K562 (cell line): ENCODE measurements around the gene TCEAL6. TPM values are rescaled to one million over a fixed set of nuclear protein-coding genes. Genes with fewer than 3 reads are reported as not detected.

Experiments
- HINFP ChIP-seq: fragments of 450-650 bp; conservative IDR thresholded peaks from 2 replicates; pipeline ENCODE4 v1.6.1; 2016; ENCODE audit warnings: missing genetic modification characterization, low read depth, mild to moderate bottlenecking, control low read depth, missing compliant biosample characterization
- KAT7 ChIP-seq: sonication (generic); formaldehyde crosslinking; IDR thresholded peaks from 2 replicates; pipeline ENCODE4 v1.8.0; 2022; ENCODE audit warnings: missing genetic modification reagents, mild to moderate bottlenecking, borderline replicate concordance
- NELFE ChIP-seq: IDR thresholded peaks from 2 replicates; pipeline ENCODE4 v1.6.1; 2011; ENCODE audit warnings: mild to moderate bottlenecking; ENCODE audit not compliant: insufficient read depth, insufficient read length
- POLR2G ChIP-seq: fragments of 200-400 bp; formaldehyde crosslinking; IDR thresholded peaks from 2 replicates; pipeline ENCODE4 v1.6.1; 2017; ENCODE audit warnings: low read depth, mild to moderate bottlenecking, antibody characterized with exemption, low read length, moderate library complexity
- RBM25 ChIP-seq: fragments of 200-400 bp; formaldehyde crosslinking; IDR thresholded peaks from 2 replicates; pipeline ENCODE4 v1.6.1; 2018; ENCODE audit warnings: low read length, low read depth, moderate library complexity; ENCODE audit not compliant: severe bottlenecking
- SNAPC5 ChIP-seq: fragments of 250-450 bp; sonication (Bioruptor Pico); IDR thresholded peaks from 2 replicates; pipeline ENCODE4 v1.8.0; 2021; ENCODE audit warnings: moderate library complexity, mild to moderate bottlenecking, inconsistent platforms
- ZBTB49 ChIP-seq: sonication (generic); formaldehyde crosslinking; IDR thresholded peaks from 2 replicates; pipeline ENCODE4 v1.8.0; 2022; ENCODE audit warnings: missing genetic modification reagents, mild to moderate bottlenecking, borderline replicate concordance
- ZFPM2 ChIP-seq: fragments of 250-450 bp; sonication (Bioruptor Pico); IDR thresholded peaks from 2 replicates; pipeline ENCODE4 v1.5.1; 2022; ENCODE audit warnings: mild to moderate bottlenecking
- polyA plus RNA-seq, 8 experiments: library from polyadenylated mRNA; depleted of rRNA in 4 of 8; stranded (reverse) in 5 of 8; unstranded in 3 of 8; fragments of >200 nt; fragmentation: Nextera tagmentation in 2 of 8; fragmentation: Illumina TruSeq in 1 of 8; extraction: Ambion mirVana in 2 of 8; extraction: Trizol in 1 of 8; gene quantifications; 2 replicates each; pipeline versions ENCODE4 v1.2.1 to v1.2.3, GENCODE V29; 2011 to 2014; ENCODE audit warnings: inconsistent platforms in 1 of 8, missing spikeins in 1 of 8
- total RNA-seq, 7 experiments: library from RNA; depleted of rRNA in 6 of 7; stranded (reverse); fragments of >200 nt in 6 of 7; fragmentation: Illumina TruSeq in 2 of 7; extraction: Trizol in 2 of 7; gene quantifications; 2 replicates each; pipeline versions ENCODE4 v1.2.1 to v1.2.3, GENCODE V29; 2011 to 2021; ENCODE audit warnings: low replicate concordance in 1 of 7

Gene TCEAL6
- total and polyA plus RNA-seq, 9 of the 15 experiments (the other 6 are each of a cell fraction or from before 2014, with no cell fraction given), result not detected

- no peak for TF ChIP-seq KAT7 (CRISPR knock-in tag)
- no peak for TF ChIP-seq HINFP
- TF ChIP-seq ZBTB49, result no peak
- peak; percentile 17 for TF ChIP-seq RBM25
- TF ChIP-seq SNAPC5 (CRISPR knock-in tag), result no peak
- TF ChIP-seq ZFPM2 (CRISPR knock-in tag), result no peak
- no peak for TF ChIP-seq NELFE
- TF ChIP-seq POLR2G, result no peak
- TF ChIP-seq, all 486 proteins: peak for 7
These were observed 43.9 kb upstream of the TCEAL6 start (continued) for GRCh38 chrX:102185967-102186720.
